H9 (cell line): Measurements from ENCODE around the gene PIAS3. TPM values are rescaled to one million over a fixed set of nuclear protein-coding genes. Genes with fewer than 3 reads are reported as not detected.

ENCODE experiments used
- DNase-seq: peaks from one replicate; pipeline ENCODE4 v3.0.0-alpha.2; 2017
- H2AFZ ChIP-seq: one replicate; pipeline ENCODE4 v1.6.1; 2013; ENCODE audit warnings: mild to moderate bottlenecking, low read length, control low read depth, moderate library complexity
- H2AK5ac ChIP-seq: 2 replicates; pipeline ENCODE4 v1.6.1; 2013; ENCODE audit warnings: low read length, control low read depth, mixed read lengths; ENCODE audit not compliant: insufficient read length
- H2BK120ac ChIP-seq: one replicate; pipeline ENCODE4 v1.6.1; 2013; ENCODE audit warnings: low read depth, mild to moderate bottlenecking, low read length, control low read depth, inconsistent platforms; ENCODE audit not compliant: poor library complexity, severe bottlenecking
- H2BK12ac ChIP-seq: 2 replicates; pipeline ENCODE4 v1.6.1; 2013; ENCODE audit warnings: low read length, control low read depth, mixed read lengths, low read depth; ENCODE audit not compliant: insufficient read length
- H2BK15ac ChIP-seq: 2 replicates; pipeline ENCODE4 v1.6.1; 2013; ENCODE audit warnings: low read depth, low read length, control low read depth
- H2BK20ac ChIP-seq: one replicate; pipeline ENCODE4 v1.6.1; 2013; ENCODE audit warnings: low read depth, mild to moderate bottlenecking, low read length, control low read depth, inconsistent platforms; ENCODE audit not compliant: poor library complexity, severe bottlenecking
- H2BK5ac ChIP-seq: 2 replicates; pipeline ENCODE4 v1.6.1; 2013; ENCODE audit warnings: low read length, control low read depth, mixed read lengths; ENCODE audit not compliant: insufficient read length
- H3K14ac ChIP-seq: 2 replicates; pipeline ENCODE4 v1.6.1; 2013; ENCODE audit warnings: low read length, control low read depth; ENCODE audit not compliant: insufficient read depth
- H3K18ac ChIP-seq: 2 replicates; pipeline ENCODE4 v1.6.1; 2013; ENCODE audit warnings: low read depth, mild to moderate bottlenecking, mixed read lengths, low read length, control low read depth; ENCODE audit not compliant: insufficient read length
- H3K23ac ChIP-seq: 2 replicates; pipeline ENCODE4 v1.6.1; 2013; ENCODE audit warnings: low read length, control low read depth, mixed read lengths, low read depth; ENCODE audit not compliant: insufficient read length
- H3K23me2 ChIP-seq: 2 replicates; pipeline ENCODE4 v1.6.1; 2013; ENCODE audit warnings: low read depth, mild to moderate bottlenecking, mixed read lengths, low read length, control low read depth; ENCODE audit not compliant: insufficient read length, poor library complexity, severe bottlenecking
- H3K27ac ChIP-seq: 2 replicates; pipeline ENCODE4 v1.5.1; 2013; ENCODE audit warnings: low read length, control low read depth, mixed read lengths, low read depth; ENCODE audit not compliant: insufficient read length
- H3K27me3 ChIP-seq: 2 replicates; pipeline ENCODE4 v1.6.1; 2013; ENCODE audit warnings: low read length, control low read depth, inconsistent platforms; ENCODE audit not compliant: insufficient read depth
- H3K4ac ChIP-seq: 2 replicates; pipeline ENCODE4 v1.6.1; 2013; ENCODE audit warnings: low read depth, mild to moderate bottlenecking, control low read depth, inconsistent platforms, low read length, moderate library complexity
- H3K4me1 ChIP-seq: 2 replicates; pipeline ENCODE4 v1.6.1; 2013; ENCODE audit warnings: low read length, control low read depth, inconsistent platforms; ENCODE audit not compliant: insufficient read depth
- H3K4me2 ChIP-seq: 2 replicates; pipeline ENCODE4 v1.6.1; 2013; ENCODE audit warnings: low read length, control low read depth, mixed read lengths; ENCODE audit not compliant: insufficient read length, insufficient read depth
- H3K56ac ChIP-seq: 2 replicates; pipeline ENCODE4 v1.6.1; 2013; ENCODE audit warnings: low read depth, mild to moderate bottlenecking, mixed read lengths, low read length, control low read depth; ENCODE audit not compliant: insufficient read length
- H3K79me1 ChIP-seq: 2 replicates; pipeline ENCODE4 v1.6.1; 2013; ENCODE audit warnings: low read depth, mild to moderate bottlenecking, moderate library complexity, low read length, control low read depth, inconsistent platforms; ENCODE audit not compliant: insufficient read depth, poor library complexity, severe bottlenecking
- H3K79me2 ChIP-seq: 2 replicates; pipeline ENCODE4 v1.6.1; 2013; ENCODE audit warnings: low read length, control low read depth, inconsistent platforms; ENCODE audit not compliant: insufficient read depth
- H3K9ac ChIP-seq: 2 replicates; pipeline ENCODE4 v1.6.1; 2013; ENCODE audit warnings: low read length, control low read depth, mixed read lengths; ENCODE audit not compliant: insufficient read length; ENCODE audit errors: extremely low read depth
- H3K9me3 ChIP-seq: one replicate; pipeline ENCODE4 v1.6.1; 2013; ENCODE audit warnings: low read depth, low read length, inconsistent platforms; ENCODE audit not compliant: control insufficient read depth
- H3T11ph ChIP-seq: one replicate; pipeline ENCODE4 v1.6.1; 2013; ENCODE audit warnings: mild to moderate bottlenecking, low read length, control low read depth, inconsistent platforms
- H4K20me1 ChIP-seq: one replicate; pipeline ENCODE4 v1.6.1; 2013; ENCODE audit not compliant: control insufficient read depth, insufficient read length, insufficient read depth
- H4K5ac ChIP-seq: 2 replicates; pipeline ENCODE4 v1.6.1; 2013; ENCODE audit warnings: low read depth, mild to moderate bottlenecking, mixed read lengths, low read length, control low read depth; ENCODE audit not compliant: insufficient read length
- H4K8ac ChIP-seq: replicated peaks from 2 replicates; pipeline ENCODE4 v1.6.1; 2013; ENCODE audit warnings: low read length, control low read depth, mixed read lengths, low read depth; ENCODE audit not compliant: insufficient read length
- H4K91ac ChIP-seq: 2 replicates; pipeline ENCODE4 v1.6.1; 2013; ENCODE audit warnings: low read depth, mild to moderate bottlenecking, moderate library complexity, mixed read lengths, low read length, control low read depth; ENCODE audit not compliant: insufficient read length
- H3K27ac Mint-ChIP-seq, 3 experiments: 2 replicates in 2 of 3; 3 replicates in 1 of 3; pipeline ENCODE4 v1.8.0; 2020 to 2021; ENCODE audit warnings: mixed read lengths in 3 of 3, mild to moderate bottlenecking in 1 of 3, moderate library complexity in 1 of 3
- H3K27me3 Mint-ChIP-seq: 2 replicates; pipeline ENCODE4 v1.8.0; 2021; ENCODE audit warnings: low read depth, mild to moderate bottlenecking, moderate library complexity, mixed read lengths
- H3K36me3 Mint-ChIP-seq, 3 experiments: 2 replicates in 2 of 3; 3 replicates in 1 of 3; pipeline ENCODE4 v1.8.0; 2020 to 2021; ENCODE audit warnings: low read depth in 3 of 3, mixed read lengths in 3 of 3; ENCODE audit not compliant: insufficient read depth in 1 of 3
- H3K4me1 Mint-ChIP-seq, 2 experiments: 2 replicates each; pipeline ENCODE4 v1.8.0; 2020; ENCODE audit warnings: mixed read lengths in 2 of 2
- H3K4me3 Mint-ChIP-seq, 2 experiments: 2 replicates in 1 of 2; 3 replicates in 1 of 2; pipeline ENCODE4 v1.8.0; 2020 to 2021; ENCODE audit warnings: mild to moderate bottlenecking in 2 of 2, mixed read lengths in 2 of 2, moderate library complexity in 1 of 2
- H3K9me3 Mint-ChIP-seq, 2 experiments: 2 replicates in 1 of 2; 3 replicates in 1 of 2; pipeline ENCODE4 v1.8.0; 2020; ENCODE audit warnings: mild to moderate bottlenecking in 2 of 2, mixed read lengths in 2 of 2, moderate library complexity in 1 of 2
- WGBS: extraction: QIAGEN DNeasy Blood & Tissue Kit; methylation state at CpG from one replicate; pipeline ENCODE4 v1.1.7; 2013; ENCODE audit warnings: missing lambda C conversion rate, low lambda C conversion rate, mixed read lengths; ENCODE audit not compliant: insufficient read length; ENCODE audit errors: extremely low coverage; 5-methylcytosine and 5-hydroxymethylcytosine counted together
- total RNA-seq: library from RNA; stranded (reverse); gene quantifications from 2 replicates; pipeline ENCODE4 v1.2.1, GENCODE V29; 2021
- TF ChIP-seq, protein P1 (sequence below): fragments of 200-600 bp; sonication (generic); conservative IDR thresholded peaks from 3 replicates; pipeline ENCODE4 v1.8.0; 2021; ENCODE audit warnings: antibody characterized with exemption, mild to moderate bottlenecking

PIAS3 gene
- total RNA-seq, 1 experiment from 2014 or later = 33.9 TPM

DNA sequence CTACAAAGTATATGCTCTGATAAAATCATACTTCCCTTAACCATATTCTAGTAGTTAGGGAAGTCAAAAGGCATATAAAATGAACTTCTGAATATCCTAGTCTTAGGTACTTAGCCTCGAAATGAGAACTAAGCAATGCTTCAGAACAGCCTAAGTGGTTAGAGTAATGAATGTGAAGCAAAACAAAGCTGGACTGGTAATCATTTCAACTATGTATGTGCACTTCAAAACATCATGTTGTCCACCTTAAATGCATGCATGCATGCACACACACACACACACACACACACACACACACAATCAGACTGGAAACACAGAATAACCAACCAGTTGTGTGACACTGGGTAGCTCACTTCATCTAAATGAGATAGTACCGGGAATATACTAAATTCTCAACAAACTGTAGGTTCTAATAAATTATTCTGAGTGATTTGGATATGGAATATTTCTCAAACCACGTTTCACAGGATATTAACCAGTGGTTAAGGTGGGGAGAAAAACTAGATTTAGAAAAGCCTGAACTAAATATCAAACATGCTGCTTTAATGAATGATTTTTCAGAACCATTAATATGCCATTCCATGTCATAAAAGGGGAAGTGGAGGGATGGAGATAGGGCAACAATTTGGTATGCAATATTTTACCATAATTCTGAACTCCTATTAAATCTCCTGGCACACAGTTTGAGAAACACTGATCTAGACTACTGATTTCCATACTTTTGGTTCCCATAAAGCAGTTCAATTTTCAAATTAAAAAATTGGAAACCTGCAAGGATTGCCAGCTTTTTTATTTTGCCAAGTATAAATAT, 54.4 kb downstream of the PIAS3 start:
- H3K23ac ChIP-seq = no peak overlapping the region
- H3K27me3 ChIP-seq = no peaks in the 10 kb centered on the region
- WGBS = no CpG with 5 or more reads among the region's 3 CpGs
- H3T11ph ChIP-seq = no peak overlapping the region
- H3K9ac ChIP-seq = no peak overlapping the region
- H4K5ac ChIP-seq = no peak overlapping the region
- H2BK120ac ChIP-seq = no peak overlapping the region
- TF ChIP-seq, protein P1, sequence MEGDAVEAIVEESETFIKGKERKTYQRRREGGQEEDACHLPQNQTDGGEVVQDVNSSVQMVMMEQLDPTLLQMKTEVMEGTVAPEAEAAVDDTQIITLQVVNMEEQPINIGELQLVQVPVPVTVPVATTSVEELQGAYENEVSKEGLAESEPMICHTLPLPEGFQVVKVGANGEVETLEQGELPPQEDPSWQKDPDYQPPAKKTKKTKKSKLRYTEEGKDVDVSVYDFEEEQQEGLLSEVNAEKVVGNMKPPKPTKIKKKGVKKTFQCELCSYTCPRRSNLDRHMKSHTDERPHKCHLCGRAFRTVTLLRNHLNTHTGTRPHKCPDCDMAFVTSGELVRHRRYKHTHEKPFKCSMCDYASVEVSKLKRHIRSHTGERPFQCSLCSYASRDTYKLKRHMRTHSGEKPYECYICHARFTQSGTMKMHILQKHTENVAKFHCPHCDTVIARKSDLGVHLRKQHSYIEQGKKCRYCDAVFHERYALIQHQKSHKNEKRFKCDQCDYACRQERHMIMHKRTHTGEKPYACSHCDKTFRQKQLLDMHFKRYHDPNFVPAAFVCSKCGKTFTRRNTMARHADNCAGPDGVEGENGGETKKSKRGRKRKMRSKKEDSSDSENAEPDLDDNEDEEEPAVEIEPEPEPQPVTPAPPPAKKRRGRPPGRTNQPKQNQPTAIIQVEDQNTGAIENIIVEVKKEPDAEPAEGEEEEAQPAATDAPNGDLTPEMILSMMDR = no peak
- no peak overlapping the region for H2BK15ac ChIP-seq
- no peak overlapping the region for H4K8ac ChIP-seq
- no peak overlapping the region for H2BK5ac ChIP-seq
- H3K27ac Mint-ChIP-seq = no peak overlapping the region
- peaks cover 0 to 3% (median 1%) of the 10 kb centered on the region in 3 experiments; a peak in 4 of 7 replicates for H3K36me3 Mint-ChIP-seq
- H4K91ac ChIP-seq = no peak overlapping the region
- no peaks in the 10 kb centered on the region for H3K4me1 ChIP-seq
- no peak overlapping the region for H3K18ac ChIP-seq
- H3K4me3 Mint-ChIP-seq = no peak overlapping the region
- no peak overlapping the region for H2AK5ac ChIP-seq
- no peak overlapping the region for H3K56ac ChIP-seq
- no peak overlapping the region for H2BK12ac ChIP-seq
- no peaks in the 10 kb centered on the region for H3K27me3 Mint-ChIP-seq
- no peak overlapping the region for H3K27ac ChIP-seq
- no peak overlapping the region for H2BK20ac ChIP-seq
- H3K4ac ChIP-seq = no peak overlapping the region
- H3K4me1 Mint-ChIP-seq = peaks cover 20 to 27% of the 10 kb centered on the region in 2 experiments
- DNase-seq = no peak
- no peak overlapping the region for H3K14ac ChIP-seq
- no peaks in the 10 kb centered on the region for H3K9me3 Mint-ChIP-seq
- peaks cover 2% of the 10 kb centered on the region for H3K79me1 ChIP-seq
- H3K9me3 ChIP-seq = no peaks in the 10 kb centered on the region
- H3K79me2 ChIP-seq = no peaks in the 10 kb centered on the region; the same call in 1 of the 2 replicates
- no peak overlapping the region for H2AFZ ChIP-seq
- no peaks in the 10 kb centered on the region for H4K20me1 ChIP-seq
- no peaks in the 10 kb centered on the region for H3K23me2 ChIP-seq
- no peak overlapping the region for H3K4me2 ChIP-seq
